HEK293 (cell line): ENCODE measurements around the gene MDFIC.

Source experiments
- GLIS2 ChIP-seq: fragments of 450-650 bp; formaldehyde crosslinking; IDR thresholded peaks from 2 replicates; pipeline ENCODE4 v1.5.1; 2016; ENCODE audit warnings: missing biosample characterization, missing genetic modification characterization
- HOXD13 ChIP-seq: sonication (generic); formaldehyde crosslinking; IDR thresholded peaks from 2 replicates; pipeline ENCODE4 v1.8.0; 2022; ENCODE audit warnings: missing genetic modification reagents, borderline replicate concordance
- OVOL3 ChIP-seq: fragments of 450-650 bp; formaldehyde crosslinking; IDR thresholded peaks from 2 replicates; pipeline ENCODE4 v1.5.1; 2016; ENCODE audit warnings: missing biosample characterization, missing genetic modification characterization
- SCRT2 ChIP-seq: fragments of 450-650 bp; formaldehyde crosslinking; IDR thresholded peaks from 2 replicates; pipeline ENCODE4 v1.5.1; 2016; ENCODE audit warnings: missing biosample characterization, missing genetic modification characterization
- YY1 ChIP-seq: fragments of 450-650 bp; formaldehyde crosslinking; IDR thresholded peaks from 2 replicates; pipeline ENCODE4 v1.5.1; 2018; ENCODE audit warnings: missing biosample characterization, missing genetic modification characterization
- ZNF10 ChIP-seq: fragments of 450-650 bp; formaldehyde crosslinking; IDR thresholded peaks from 2 replicates; pipeline ENCODE4 v1.5.1; 2017; ENCODE audit warnings: missing biosample characterization, missing genetic modification characterization
- ZNF133 ChIP-seq: fragments of 450-650 bp; formaldehyde crosslinking; IDR thresholded peaks from 2 replicates; pipeline ENCODE4 v1.5.1; 2016; ENCODE audit warnings: missing biosample characterization, missing genetic modification characterization
- ZNF140 ChIP-seq: fragments of 450-650 bp; formaldehyde crosslinking; IDR thresholded peaks from 2 replicates; pipeline ENCODE4 v1.5.1; 2016; ENCODE audit warnings: missing biosample characterization, missing genetic modification characterization
- ZNF19 ChIP-seq: fragments of 450-650 bp; formaldehyde crosslinking; IDR thresholded peaks from 2 replicates; pipeline ENCODE4; 2016; ENCODE audit warnings: missing biosample characterization, missing genetic modification characterization, low read depth
- ZNF23 ChIP-seq: fragments of 450-650 bp; formaldehyde crosslinking; IDR thresholded peaks from 2 replicates; pipeline ENCODE4 v1.5.1; 2016; ENCODE audit warnings: missing biosample characterization, missing genetic modification characterization, borderline replicate concordance
- ZNF239 ChIP-seq: fragments of 450-650 bp; formaldehyde crosslinking; IDR thresholded peaks from 2 replicates; pipeline ENCODE4 v1.5.1; 2016; ENCODE audit warnings: missing biosample characterization, missing genetic modification characterization
- ZNF292 ChIP-seq: fragments of 450-650 bp; formaldehyde crosslinking; IDR thresholded peaks from 2 replicates; pipeline ENCODE4 v1.5.1; 2016; ENCODE audit warnings: low read depth, missing biosample characterization, missing genetic modification characterization, borderline replicate concordance
- ZNF354C ChIP-seq: fragments of 450-650 bp; formaldehyde crosslinking; IDR thresholded peaks from 2 replicates; pipeline ENCODE4 v1.5.1; 2016; ENCODE audit warnings: missing biosample characterization, missing genetic modification characterization, low read depth, borderline replicate concordance
- ZNF37A ChIP-seq: fragments of 450-650 bp; IDR thresholded peaks from 2 replicates; pipeline ENCODE4 v1.5.1; 2018; ENCODE audit warnings: missing biosample characterization, missing genetic modification characterization
- ZNF529 ChIP-seq: fragments of 450-650 bp; formaldehyde crosslinking; IDR thresholded peaks from 2 replicates; pipeline ENCODE4 v1.5.1; 2017; ENCODE audit warnings: missing genetic modification characterization, missing biosample characterization; ENCODE audit not compliant: insufficient replicate concordance
- ZNF530 ChIP-seq: fragments of 450-650 bp; formaldehyde crosslinking; IDR thresholded peaks from 2 replicates; pipeline ENCODE4 v1.5.1; 2016; ENCODE audit warnings: low read depth, missing biosample characterization, missing genetic modification characterization
- ZNF548 ChIP-seq: fragments of 450-650 bp; formaldehyde crosslinking; IDR thresholded peaks from 2 replicates; pipeline ENCODE4 v1.5.1; 2016; ENCODE audit warnings: missing biosample characterization, missing genetic modification characterization
- ZNF621 ChIP-seq: fragments of 450-650 bp; formaldehyde crosslinking; IDR thresholded peaks from 2 replicates; pipeline ENCODE4 v1.5.1; 2017; ENCODE audit warnings: missing biosample characterization, missing genetic modification characterization
- ZNF660 ChIP-seq: fragments of 450-650 bp; IDR thresholded peaks from 2 replicates; pipeline ENCODE4 v1.5.1; 2018; ENCODE audit warnings: missing biosample characterization, mild to moderate bottlenecking, missing genetic modification characterization
- TF ChIP-seq, protein P1 (sequence below): sonication (generic); formaldehyde crosslinking; IDR thresholded peaks from 2 replicates; pipeline ENCODE4 v1.8.1; 2022; ENCODE audit warnings: mild to moderate bottlenecking, moderate library complexity, missing genetic modification reagents
- TF ChIP-seq, protein P2 (sequence below): fragments of 450-650 bp; formaldehyde crosslinking; IDR thresholded peaks from 2 replicates; pipeline ENCODE4 v1.5.1; 2016; ENCODE audit warnings: missing biosample characterization, missing genetic modification characterization, borderline replicate concordance
- TF ChIP-seq, protein P3 (sequence below): fragments of 450-650 bp; formaldehyde crosslinking; IDR thresholded peaks from 2 replicates; pipeline ENCODE4 v1.5.1; 2017; ENCODE audit warnings: missing biosample characterization, missing genetic modification characterization
- TF ChIP-seq, protein P4 (sequence below): fragments of 450-650 bp; formaldehyde crosslinking; IDR thresholded peaks from 2 replicates; pipeline ENCODE4 v1.5.1; 2017; ENCODE audit warnings: missing biosample characterization, missing genetic modification characterization
- TF ChIP-seq, protein P5 (sequence below): fragments of 450-650 bp; formaldehyde crosslinking; IDR thresholded peaks from 2 replicates; pipeline ENCODE4 v1.5.1; 2016; ENCODE audit warnings: missing biosample characterization, missing genetic modification characterization
- TF ChIP-seq, protein P6 (sequence below): fragments of 450-650 bp; formaldehyde crosslinking; IDR thresholded peaks from 2 replicates; pipeline ENCODE4; 2016; ENCODE audit warnings: missing biosample characterization, missing genetic modification characterization
- TF ChIP-seq, protein P7 (sequence below): fragments of 450-650 bp; formaldehyde crosslinking; IDR thresholded peaks from 2 replicates; pipeline ENCODE4 v1.5.1; 2016; ENCODE audit warnings: missing biosample characterization, missing genetic modification characterization, low read depth
- TF ChIP-seq, protein P8 (sequence below): fragments of 450-650 bp; formaldehyde crosslinking; IDR thresholded peaks from 2 replicates; pipeline ENCODE4 v1.5.1; 2017; ENCODE audit warnings: missing biosample characterization, missing genetic modification characterization
- TF ChIP-seq, protein P9 (sequence below): fragments of 450-650 bp; formaldehyde crosslinking; IDR thresholded peaks from 2 replicates; pipeline ENCODE4 v1.5.1; 2016; ENCODE audit warnings: missing biosample characterization, missing genetic modification characterization

MDFIC gene

DNA sequence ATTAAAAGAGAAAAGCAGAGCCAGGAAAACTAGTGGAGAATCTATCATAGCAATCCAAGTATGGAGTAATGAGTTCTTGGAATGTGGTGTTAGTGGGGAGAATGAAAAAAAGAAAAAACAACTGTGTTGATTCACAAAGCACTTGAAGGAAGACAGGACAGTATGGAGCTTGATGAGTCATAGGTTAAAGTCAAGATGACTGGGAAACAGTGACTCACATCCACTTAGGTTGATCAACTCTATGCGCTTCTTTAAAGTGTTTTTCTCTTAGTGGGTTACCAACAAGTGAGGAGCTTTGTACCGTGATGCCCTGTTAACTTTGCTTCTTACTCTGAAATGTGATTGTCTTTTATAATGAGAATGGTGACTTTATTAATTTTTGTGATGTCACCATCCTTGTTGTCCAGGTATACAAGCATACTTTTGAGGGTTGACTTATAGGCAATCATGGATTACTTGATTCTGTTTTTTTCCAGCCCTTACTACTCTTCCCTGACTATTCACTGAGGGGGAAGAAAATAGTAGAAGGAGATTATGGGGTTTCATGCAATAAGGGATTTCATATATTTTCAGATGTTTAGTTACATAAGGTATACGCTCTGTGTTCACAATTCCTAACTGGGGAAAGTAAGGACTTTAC lies 32.1 kb upstream of the MDFIC start (continued):
- TF ChIP-seq GLIS2 = no peak
- peak; percentile 51 for TF ChIP-seq SCRT2
- no peak for TF ChIP-seq ZNF19 (tag by site-specific recombination)
- no peak for TF ChIP-seq ZNF530 (tag by site-specific recombination)
- TF ChIP-seq ZNF292 (tag by site-specific recombination) = no peak
- TF ChIP-seq, protein P1, sequence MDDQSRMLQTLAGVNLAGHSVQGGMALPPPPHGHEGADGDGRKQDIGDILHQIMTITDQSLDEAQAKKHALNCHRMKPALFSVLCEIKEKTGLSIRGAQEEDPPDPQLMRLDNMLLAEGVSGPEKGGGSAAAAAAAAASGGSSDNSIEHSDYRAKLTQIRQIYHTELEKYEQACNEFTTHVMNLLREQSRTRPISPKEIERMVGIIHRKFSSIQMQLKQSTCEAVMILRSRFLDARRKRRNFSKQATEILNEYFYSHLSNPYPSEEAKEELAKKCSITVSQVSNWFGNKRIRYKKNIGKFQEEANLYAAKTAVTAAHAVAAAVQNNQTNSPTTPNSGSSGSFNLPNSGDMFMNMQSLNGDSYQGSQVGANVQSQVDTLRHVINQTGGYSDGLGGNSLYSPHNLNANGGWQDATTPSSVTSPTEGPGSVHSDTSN (CRISPR knock-in tag) = no peak
- TF ChIP-seq ZNF621 (tag by site-specific recombination) = no peak
- no peak for TF ChIP-seq YY1 (tag by site-specific recombination)
- TF ChIP-seq ZNF354C (tag by site-specific recombination) = no peak
- TF ChIP-seq, protein P2, sequence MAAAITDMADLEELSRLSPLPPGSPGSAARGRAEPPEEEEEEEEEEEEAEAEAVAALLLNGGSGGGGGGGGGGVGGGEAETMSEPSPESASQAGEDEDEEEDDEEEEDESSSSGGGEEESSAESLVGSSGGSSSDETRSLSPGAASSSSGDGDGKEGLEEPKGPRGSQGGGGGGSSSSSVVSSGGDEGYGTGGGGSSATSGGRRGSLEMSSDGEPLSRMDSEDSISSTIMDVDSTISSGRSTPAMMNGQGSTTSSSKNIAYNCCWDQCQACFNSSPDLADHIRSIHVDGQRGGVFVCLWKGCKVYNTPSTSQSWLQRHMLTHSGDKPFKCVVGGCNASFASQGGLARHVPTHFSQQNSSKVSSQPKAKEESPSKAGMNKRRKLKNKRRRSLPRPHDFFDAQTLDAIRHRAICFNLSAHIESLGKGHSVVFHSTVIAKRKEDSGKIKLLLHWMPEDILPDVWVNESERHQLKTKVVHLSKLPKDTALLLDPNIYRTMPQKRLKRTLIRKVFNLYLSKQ (tag by site-specific recombination) = no peak
- TF ChIP-seq ZNF239 (tag by site-specific recombination) = no peak
- TF ChIP-seq ZNF548 (tag by site-specific recombination) = no peak
- TF ChIP-seq ZNF140 (tag by site-specific recombination) = no peak
- 0 out of 2 replicates have a peak, but pooled peaks have one; percentile 34 for TF ChIP-seq ZNF660 (tag by site-specific recombination)
- TF ChIP-seq, protein P3, sequence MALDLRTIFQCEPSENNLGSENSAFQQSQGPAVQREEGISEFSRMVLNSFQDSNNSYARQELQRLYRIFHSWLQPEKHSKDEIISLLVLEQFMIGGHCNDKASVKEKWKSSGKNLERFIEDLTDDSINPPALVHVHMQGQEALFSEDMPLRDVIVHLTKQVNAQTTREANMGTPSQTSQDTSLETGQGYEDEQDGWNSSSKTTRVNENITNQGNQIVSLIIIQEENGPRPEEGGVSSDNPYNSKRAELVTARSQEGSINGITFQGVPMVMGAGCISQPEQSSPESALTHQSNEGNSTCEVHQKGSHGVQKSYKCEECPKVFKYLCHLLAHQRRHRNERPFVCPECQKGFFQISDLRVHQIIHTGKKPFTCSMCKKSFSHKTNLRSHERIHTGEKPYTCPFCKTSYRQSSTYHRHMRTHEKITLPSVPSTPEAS (tag by site-specific recombination) = no peak
- no peak for TF ChIP-seq ZNF23 (tag by site-specific recombination)
- no peak for TF ChIP-seq ZNF529 (tag by site-specific recombination)
- TF ChIP-seq, protein P4, sequence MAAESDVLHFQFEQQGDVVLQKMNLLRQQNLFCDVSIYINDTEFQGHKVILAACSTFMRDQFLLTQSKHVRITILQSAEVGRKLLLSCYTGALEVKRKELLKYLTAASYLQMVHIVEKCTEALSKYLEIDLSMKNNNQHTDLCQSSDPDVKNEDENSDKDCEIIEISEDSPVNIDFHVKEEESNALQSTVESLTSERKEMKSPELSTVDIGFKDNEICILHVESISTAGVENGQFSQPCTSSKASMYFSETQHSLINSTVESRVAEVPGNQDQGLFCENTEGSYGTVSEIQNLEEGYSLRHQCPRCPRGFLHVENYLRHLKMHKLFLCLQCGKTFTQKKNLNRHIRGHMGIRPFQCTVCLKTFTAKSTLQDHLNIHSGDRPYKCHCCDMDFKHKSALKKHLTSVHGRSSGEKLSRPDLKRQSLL (tag by site-specific recombination) = no peak
- TF ChIP-seq ZNF37A (tag by site-specific recombination) = no peak
- no peak for TF ChIP-seq ZNF133 (tag by site-specific recombination)
- TF ChIP-seq, protein P5, sequence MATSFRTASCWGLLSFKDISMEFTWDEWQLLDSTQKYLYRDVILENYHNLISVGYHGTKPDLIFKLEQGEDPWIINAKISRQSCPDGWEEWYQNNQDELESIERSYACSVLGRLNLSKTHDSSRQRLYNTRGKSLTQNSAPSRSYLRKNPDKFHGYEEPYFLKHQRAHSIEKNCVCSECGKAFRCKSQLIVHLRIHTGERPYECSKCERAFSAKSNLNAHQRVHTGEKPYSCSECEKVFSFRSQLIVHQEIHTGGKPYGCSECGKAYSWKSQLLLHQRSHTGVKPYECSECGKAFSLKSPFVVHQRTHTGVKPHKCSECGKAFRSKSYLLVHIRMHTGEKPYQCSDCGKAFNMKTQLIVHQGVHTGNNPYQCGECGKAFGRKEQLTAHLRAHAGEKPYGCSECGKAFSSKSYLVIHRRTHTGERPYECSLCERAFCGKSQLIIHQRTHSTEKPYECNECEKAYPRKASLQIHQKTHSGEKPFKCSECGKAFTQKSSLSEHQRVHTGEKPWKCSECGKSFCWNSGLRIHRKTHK = no peak
- TF ChIP-seq HOXD13 (CRISPR knock-in tag) = no peak
- no peak for TF ChIP-seq OVOL3 (tag by site-specific recombination)
- TF ChIP-seq, protein P6, sequence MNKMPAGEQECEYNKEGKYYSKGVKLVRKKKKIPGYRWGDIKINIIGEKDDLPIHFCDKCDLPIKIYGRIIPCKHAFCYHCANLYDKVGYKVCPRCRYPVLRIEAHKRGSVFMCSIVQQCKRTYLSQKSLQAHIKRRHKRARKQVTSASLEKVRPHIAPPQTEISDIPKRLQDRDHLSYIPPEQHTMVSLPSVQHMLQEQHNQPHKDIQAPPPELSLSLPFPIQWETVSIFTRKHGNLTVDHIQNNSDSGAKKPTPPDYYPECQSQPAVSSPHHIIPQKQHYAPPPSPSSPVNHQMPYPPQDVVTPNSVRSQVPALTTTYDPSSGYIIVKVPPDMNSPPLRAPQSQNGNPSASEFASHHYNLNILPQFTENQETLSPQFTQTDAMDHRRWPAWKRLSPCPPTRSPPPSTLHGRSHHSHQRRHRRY (tag by site-specific recombination) = no peak
- TF ChIP-seq, protein P7, sequence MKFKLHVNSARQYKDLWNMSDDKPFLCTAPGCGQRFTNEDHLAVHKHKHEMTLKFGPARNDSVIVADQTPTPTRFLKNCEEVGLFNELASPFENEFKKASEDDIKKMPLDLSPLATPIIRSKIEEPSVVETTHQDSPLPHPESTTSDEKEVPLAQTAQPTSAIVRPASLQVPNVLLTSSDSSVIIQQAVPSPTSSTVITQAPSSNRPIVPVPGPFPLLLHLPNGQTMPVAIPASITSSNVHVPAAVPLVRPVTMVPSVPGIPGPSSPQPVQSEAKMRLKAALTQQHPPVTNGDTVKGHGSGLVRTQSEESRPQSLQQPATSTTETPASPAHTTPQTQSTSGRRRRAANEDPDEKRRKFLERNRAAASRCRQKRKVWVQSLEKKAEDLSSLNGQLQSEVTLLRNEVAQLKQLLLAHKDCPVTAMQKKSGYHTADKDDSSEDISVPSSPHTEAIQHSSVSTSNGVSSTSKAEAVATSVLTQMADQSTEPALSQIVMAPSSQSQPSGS (tag by site-specific recombination) = no peak
- TF ChIP-seq, protein P8, sequence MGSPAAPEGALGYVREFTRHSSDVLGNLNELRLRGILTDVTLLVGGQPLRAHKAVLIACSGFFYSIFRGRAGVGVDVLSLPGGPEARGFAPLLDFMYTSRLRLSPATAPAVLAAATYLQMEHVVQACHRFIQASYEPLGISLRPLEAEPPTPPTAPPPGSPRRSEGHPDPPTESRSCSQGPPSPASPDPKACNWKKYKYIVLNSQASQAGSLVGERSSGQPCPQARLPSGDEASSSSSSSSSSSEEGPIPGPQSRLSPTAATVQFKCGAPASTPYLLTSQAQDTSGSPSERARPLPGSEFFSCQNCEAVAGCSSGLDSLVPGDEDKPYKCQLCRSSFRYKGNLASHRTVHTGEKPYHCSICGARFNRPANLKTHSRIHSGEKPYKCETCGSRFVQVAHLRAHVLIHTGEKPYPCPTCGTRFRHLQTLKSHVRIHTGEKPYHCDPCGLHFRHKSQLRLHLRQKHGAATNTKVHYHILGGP = peak; percentile 76; the same call in 1 of the 2 replicates
- TF ChIP-seq, protein P9, sequence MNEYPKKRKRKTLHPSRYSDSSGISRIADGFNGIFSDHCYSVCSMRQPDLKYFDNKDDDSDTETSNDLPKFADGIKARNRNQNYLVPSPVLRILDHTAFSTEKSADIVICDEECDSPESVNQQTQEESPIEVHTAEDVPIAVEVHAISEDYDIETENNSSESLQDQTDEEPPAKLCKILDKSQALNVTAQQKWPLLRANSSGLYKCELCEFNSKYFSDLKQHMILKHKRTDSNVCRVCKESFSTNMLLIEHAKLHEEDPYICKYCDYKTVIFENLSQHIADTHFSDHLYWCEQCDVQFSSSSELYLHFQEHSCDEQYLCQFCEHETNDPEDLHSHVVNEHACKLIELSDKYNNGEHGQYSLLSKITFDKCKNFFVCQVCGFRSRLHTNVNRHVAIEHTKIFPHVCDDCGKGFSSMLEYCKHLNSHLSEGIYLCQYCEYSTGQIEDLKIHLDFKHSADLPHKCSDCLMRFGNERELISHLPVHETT = no peak
- peak; percentile 61; the same call in 1 of the 2 replicates for TF ChIP-seq ZNF10 (tag by site-specific recombination)
